Pons (tissue), 1 donor: Measurements from ENCODE around the gene MED23.
"Not testable (repeated sequence)": the region's sequence is repeated elsewhere in the genome, so short reads cannot be mapped to it uniquely, and the experiment has no call there.

ENCODE experiments used
- DNase-seq: peaks from one replicate; pipeline ENCODE4 v3.0.0-alpha.2; 2016; ENCODE audit warnings: low spot score

The MED23 gene

DNA sequence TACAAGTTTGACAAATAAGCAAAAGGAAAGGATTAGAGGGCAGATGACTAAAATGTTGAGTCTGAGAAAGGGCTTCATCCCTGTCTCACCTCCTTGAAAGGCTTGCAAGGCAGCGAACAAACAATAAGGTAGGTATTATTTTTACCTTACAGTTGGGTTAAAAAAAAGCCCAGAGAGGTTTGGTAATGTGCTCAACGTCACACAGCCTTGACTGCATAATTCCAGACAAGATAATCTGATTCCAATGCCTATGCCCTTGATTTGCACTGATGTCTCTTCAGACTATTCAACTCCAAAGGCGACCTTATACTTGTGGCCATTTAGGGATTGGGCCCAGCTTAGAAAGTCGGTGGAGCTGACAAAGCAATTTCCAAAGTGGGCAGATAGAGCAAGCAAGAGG is 53.4 kb downstream of the MED23 start:
- DNase-seq = no peak

DNA sequence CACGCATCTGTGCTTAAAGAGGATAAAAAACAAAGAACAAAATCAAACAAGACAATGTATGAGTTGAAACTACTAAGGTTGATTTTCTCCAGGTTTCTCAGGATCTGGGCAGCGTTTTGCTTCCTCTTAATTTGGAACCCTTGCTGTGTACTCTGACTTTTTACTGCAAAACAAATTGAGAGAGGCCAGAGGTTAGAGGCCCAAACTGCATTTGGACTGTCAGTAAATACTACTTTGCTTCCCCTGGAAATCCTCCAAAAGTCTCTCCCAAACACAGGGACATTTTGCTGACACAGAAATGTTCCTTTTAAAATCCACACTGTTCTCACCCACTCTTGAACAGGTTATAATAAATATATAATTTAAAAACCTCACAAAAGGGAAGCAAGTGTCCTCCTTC is 53.9 kb downstream of the MED23 start:
- DNase-seq = no peak

DNA sequence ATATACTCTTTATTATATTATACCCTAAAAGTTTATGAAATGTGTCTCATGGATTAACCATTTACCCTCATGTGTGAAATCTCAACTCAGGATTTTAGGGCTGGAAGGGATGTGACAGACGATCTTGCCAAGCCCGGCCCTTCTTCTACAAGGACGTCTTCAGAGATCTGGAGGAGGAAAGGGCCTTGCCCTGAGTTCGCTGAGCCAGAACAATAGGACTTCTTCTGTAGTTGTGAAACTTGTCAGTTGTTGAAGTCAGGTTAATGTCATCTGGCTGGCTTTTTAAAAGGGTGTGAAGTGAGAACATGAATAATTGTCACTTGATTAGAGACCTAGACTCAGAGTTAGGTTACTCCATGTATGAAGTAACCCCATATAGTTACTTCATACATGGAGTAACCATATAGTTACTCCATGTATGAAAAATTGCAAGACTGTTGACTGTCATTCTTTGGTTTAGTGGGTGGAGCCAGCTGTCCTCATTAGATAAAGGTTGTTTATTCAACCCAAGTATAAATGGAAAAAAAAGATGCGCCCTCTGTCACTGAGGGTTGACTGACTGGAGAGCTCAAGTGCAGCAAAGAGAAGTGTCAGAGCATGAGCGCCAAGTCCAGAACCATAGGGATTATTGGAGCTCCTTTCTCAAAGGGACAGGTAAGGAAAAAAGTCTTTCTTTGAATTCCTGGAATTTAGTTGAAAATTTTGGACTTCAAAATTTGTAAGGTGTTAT is 55.2 kb downstream of the MED23 start, which contains the start of gene ARG1:
Gene ARG1 (plus strand): TSS at position 541 of the 730 bp plus-strand sequence. CDS start 57 bp downstream, at position 598.
- no peak for DNase-seq

DNA sequence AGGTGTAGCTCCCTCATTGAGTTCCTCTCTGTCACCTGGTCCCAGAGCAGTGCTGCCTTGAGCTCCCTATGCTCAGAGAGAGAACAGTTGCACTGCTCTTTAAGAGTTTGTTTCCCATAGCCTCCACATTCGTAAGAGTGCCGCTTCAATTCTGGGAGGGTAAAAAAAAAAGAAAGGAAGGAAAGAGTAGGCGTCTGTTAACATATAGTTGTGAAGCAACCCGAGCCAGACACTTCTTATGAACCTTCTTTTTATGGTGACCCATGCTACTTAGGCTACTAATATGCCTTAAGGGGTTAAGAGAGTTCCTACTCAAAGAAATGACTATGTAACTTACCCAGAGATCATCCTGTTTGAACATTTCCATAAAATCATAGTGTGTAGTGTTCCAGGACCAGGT is 59.3 kb downstream of the MED23 start:
- no peak for DNase-seq

DNA sequence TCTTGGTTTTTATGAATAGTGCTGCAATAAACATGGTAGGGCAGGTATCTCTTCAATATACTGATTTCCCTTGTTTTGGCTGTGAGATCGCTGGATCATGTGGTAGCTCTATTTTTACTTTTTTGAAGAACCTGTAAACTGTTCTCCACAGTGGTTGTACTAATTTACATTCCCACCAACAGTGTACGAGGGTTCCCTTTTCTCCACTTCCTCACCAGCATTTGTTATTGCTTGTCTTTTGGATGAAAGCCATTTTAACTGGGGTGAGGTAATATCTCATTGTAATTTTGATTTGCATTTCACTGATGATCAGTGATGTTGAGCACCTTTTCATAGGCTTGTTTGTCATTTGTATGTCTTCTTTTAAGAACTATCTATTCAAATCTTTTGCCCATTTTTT is 63.0 kb downstream of the MED23 start:
- DNase-seq = no peak

DNA sequence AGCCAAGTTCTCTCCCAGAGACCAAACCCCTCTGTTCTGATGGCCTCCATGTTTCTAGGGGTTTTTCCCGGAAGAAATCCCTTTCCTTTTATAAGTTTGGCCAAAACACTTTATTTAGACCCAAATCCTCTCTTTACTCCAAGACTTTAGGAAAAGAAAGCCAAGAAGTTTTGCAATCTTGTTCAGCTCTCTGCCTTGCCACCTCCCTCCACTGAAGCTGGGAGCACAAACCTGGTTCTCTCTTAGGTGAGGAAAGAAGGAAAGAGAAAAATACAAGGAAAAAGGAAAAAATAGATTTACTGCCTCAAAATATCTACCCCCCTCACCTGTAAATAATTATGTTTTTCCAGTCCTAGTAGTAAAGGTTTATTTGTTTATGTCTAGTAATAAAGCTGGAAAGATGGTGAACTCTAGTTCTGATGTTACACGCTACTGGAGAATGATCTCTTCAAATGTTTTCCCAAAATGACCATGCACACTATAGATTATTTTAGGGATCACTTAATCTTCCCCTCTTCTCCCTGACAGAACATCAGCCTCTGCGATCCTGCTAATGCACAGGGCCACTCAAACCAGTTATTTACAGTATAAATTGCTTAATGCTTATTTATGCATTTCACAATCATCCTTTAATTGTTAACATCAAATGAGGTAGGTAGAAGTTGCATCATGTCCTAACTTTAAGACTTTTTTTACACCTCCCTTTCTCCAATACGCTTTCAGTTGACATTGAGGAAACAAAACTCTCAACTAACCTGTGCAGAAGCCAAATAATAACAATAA is 65.9 kb downstream of the MED23 start:
- no peak for DNase-seq

DNA sequence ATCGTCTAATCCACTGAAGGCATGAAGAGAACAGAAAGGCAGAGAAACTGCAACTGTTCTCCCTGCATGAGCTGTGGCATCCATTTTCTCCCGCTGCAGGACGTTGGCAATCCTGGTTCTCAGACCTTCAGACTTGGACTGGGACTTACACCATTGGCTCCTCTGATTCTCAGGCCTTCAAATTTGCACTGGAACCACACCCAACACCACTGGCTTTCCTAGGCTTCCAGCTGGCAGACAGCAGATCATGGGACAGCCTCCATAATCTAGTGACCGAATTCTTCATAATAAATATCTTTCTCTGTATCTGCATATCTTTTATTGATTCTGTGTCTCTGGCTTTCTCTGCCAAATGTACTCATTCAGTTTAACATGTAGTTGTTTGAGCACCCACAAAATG is 69.1 kb downstream of the MED23 start:
- DNase-seq = no peak

DNA sequence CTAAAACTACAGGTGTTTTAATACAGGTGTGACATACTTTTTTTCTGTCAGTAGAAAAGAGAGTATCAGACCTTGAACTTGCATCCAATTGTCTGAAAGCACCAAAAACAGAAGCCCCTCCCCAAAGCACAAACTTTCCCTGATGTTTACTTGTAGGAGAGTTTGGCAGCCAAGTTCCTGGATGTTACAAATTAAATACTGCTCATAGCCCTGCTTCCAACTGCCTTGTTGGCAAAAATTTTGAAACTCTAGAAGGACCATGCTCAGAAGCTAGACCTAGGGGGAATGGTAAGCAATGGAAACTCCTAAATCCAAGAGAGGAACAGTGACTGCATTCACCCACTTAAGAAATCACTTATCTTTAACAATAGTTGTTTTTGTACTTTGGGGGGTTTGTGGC is 72.0 kb downstream of the MED23 start:
- DNase-seq = no peak

DNA sequence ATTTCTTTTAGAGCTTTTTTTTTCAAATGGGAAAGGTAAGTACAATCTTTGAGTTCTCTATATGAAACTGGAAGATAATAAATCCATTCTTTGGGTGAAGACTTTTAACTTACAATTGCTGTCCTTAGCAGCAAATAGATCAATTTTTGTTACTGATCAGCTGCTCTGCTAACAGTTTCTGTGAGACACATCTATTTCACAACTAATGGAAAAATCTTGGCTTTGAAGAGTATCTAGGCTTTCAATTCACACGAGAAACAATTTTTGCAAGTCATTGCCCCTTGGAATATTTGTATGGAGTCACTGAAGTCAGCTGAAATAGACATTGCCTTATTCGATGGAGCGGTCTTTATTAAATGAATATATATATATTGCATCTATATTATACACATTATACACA is 75.5 kb downstream of the MED23 start:
- no peak for DNase-seq

DNA sequence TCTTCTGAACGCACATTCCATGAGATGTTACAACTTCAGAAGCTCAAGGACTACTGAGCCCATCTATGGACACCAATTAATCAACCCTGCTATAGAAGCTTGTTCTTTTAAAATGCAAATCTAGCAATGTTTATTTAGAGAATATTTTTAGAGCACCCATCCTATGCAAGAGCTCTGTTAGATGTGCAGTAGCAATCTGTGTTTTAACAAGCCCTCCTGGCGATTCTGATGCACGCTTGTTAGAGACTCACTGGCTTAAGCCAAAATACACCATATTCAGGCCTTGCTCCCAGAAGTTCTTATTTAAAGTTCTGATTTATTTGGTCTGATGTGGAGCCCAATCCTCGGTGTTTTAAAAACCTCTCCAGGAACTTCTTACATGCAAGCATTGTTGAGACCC is 76.1 kb downstream of the MED23 start:
- no peak for DNase-seq

DNA sequence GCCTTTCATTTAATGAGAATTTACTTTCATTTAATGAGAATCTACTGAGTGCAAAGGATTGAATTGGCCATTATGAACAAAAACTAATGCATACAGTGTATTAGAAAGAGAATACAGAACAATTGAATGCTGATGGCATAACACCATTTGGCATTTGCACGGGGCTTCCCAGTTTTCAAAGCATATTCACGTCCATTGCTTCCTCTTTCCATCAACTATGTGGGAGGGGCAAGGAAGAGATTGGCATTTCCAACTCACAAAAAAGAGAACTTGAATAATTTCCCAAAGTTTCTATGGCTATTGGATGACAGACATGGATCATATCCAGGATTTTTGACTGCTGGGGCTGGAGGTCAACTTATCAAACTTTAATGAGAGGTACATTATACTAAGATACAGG is 78.2 kb downstream of the MED23 start:
- DNase-seq = no peak

DNA sequence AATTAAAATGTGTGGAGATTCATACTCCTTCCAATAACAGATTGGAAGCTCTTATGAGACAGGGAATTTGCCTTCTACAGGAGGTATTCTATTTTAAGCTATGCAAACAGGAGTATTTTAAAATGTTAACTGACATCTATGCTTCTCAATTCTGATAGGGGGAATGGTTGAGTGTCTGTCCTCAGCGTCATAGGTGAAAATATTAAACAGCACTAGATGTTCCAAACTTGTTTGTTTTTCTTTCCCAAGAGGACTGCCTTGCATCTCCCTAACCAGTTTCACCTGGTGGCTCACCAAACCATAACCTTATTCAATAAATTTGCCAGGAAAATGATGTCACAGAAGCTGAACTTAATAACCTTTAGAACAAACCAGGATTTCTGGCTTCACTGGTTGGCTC is 79.6 kb downstream of the MED23 start:
- no peak for DNase-seq

DNA sequence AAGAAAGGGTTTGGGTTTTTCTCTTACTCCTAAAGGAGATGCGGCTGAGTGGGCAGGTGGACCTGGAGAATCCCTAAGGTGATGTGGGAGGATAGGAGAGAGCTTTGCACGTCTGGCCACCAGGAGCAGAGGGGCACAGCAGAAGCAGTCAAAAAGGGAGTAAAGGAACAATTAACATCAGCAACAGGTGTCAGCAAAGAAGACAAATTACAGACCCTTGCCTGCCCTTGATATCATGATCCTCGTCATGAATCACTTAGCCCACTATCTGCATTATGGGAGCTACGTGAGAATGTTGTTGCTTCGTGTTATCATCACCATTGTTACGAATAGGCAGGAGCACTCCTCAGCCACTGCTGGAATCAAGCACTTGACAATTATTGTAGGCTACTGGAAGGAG is 80.6 kb downstream of the MED23 start:
- DNase-seq = no peak

DNA sequence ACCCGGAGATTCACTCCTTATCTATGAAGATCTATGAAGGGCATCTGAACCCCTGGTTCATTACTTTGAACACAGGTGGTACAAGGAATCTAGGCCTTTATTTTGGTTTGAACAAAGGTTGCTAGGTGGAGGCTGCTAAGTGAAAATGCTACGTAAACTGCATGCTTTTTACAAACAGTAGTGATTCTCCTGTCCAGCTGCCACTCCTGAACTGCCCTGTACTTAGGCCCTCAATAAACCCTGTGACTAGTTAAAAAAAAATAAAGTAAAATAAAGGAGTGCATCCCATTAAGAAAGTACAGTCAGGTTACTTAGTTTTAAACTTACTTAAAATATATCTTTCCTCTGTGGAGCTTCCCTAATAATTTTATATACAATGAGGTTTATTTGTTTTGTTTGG is 82.7 kb downstream of the MED23 start:
- no peak for DNase-seq

DNA sequence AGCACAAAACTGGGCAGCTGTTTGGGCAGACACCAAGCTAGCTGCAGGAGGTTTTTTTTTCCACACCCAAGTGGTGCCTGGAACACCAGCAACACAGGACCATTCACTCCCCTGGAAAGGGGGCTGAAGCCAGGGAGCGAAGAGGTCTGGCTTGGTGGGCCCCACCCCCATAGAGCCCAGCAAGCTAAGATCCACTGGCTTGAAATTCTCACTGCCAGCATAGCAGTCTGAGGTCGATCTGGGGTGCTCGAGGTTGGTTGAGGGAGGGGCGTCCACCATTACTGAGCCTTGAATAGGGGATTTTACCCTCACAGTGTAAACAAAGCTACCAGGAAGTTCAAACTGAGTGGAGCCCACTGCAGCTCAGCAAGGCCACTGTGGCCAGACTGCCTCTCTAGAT is 89.4 kb downstream of the MED23 start:
- not testable (repeated sequence) for DNase-seq

DNA sequence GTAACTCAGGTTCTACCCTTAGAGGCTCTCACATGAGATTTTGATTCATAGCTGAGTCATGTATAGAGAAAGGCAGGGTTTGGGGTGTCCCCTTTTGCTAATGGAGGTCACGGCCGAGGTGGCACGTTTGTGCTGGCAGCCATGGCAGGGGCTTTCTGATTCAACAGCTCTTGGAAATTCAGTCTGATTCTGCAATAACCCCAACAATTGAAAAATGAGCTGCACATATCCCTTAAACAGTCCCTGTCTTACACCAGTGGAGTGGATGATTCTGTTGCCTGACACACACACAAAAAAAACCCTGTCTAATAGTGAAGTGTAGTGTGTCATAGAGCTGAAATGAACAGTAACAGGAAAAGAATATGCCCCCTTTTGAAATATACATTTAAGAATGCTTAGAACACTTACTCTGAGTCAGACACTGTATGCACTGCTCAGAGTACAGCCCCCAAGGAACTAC is 95.4 kb downstream of the MED23 start:
- DNase-seq = no peak

DNA sequence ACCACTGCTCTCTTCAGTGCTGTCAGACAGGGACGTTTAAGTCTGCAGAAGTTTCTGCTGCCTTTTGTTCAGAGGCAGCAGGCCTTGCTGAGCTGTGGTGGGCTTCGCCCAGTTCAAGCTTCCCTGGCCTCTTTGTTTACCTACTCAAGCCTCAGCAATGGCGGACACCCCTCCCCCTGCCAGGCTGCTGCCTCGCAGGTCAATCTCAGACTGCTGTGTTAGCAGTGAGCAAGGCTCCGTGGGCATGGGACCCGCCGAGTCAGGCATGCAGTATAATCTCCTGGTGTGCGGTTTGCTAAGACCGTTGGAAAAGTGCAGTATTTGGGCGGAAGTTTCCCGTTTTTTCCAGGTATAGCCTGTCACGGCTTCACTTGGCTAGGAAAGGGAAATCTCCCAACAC is 96.4 kb downstream of the MED23 start:
- DNase-seq = not testable (repeated sequence)

DNA sequence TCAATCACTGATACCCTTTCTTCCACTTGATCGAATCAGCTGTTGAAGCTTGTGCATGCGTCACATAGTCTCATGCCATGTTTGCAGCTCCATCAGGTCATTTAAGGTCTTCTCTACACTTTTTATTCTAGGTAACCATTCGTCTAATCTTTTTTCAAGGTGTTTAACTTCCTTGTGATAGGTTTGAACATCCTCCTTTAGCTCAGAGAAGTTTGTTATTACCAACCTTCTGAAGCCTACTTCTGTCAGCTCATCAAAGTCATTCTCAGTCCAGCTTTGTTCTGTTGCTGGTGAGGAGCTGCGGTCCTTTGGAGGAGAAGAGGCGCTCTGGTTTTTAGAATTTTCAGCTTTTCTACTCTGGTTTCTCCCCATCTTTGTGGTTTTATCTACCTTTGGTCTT is 97.1 kb downstream of the MED23 start:
- not testable (repeated sequence) for DNase-seq

DNA sequence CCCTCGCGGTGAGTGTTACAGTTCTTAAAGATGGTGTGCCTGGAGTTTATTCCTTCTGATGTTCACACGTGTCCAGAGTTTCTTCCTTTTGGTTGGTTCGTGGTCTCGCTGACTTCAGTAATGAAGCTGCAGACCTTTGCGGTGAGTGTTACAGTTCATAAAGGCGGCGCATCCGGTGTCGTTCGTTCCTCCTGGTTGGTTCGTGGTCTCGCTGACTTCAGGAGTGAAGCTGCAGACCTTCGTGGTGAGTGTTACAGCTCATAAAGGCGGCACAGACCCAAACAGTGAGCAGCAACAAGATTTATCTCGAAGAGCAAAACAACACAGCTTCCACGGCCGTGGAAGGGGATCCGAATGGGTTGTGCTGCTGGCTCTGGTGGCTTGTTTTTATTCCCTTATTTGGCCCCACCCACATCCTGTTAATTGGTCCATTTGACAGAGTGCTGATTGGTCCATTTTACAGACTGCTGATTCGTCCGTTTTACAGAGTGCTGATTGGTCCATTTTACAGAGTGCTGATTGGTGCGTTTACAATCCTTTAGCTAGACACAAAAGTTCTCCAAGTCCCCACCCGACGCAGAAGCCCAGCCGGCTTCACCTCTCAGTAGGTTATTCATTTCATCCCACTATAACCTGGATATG is 103.2 kb downstream of the MED23 start:
- DNase-seq = no peak

DNA sequence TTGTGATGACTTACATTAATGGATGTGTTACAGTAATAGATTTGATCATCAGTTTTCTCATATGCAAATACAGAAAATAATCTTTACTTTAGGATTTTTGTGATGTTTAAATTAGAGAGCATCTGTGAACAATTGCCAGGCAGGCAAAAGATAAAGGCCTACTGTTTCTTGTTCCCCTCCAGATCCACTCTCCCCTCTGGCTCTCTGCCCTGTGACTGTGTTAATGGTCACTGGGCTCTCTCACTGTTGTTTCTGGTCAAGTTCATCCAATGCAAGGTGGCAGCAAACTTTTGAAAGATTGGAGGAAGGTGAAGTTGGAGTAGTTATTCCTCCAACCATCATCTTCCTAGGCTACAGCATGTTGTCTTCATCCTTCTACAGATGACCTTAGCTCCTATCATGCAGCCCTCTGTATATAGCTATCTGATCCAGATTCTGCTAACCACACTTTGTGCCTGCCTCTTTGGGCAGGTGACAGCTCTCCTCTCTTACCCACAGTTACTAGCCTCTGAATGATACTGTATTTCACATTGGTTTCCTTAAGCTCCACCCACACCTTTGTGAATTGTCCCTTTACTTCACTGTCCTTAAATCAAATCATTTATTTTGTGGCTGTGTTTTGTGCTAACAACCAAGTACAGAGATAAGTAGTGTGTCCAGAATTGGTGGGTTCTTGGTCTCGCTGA is 103.9 kb downstream of the MED23 start:
- DNase-seq = peak; percentile 71
